ENCODE results near the gene MZF1.

The MZF1 gene

GRCh38 chr19:58571575-58571947, 1.6 kb downstream of the MZF1 start:
- Histone ChIP-seq H3F3A (ENCODE audit: insufficient read depth) (peaks cover 18% of the 10 kb centered on the region), H3K27me3 (ENCODE audit: low read length) (no peaks in the 10 kb centered on the region), H3K79me2 (ENCODE audit: insufficient read depth, low read length) (no peaks in the 10 kb centered on the region), H3K4me2 (ENCODE audit: low read depth, low read length, poor library complexity, severe bottlenecking) (no peak overlapping the region), H3K9me3 (ENCODE audit: insufficient read depth, low read length) (no peaks in the 10 kb centered on the region), H3K9me2 (replicated peaks; ENCODE audit: insufficient read depth, low read length) (no peaks in the 10 kb centered on the region), H3K36me3 (ENCODE audit: low read length) (no peaks in the 10 kb centered on the region), H4K20me1 (ENCODE audit: low read depth, low read length) (no peaks in the 10 kb centered on the region), H3K4me3 (ENCODE audit: insufficient read depth, low read length, poor library complexity, severe bottlenecking) (no peak overlapping the region), H3K27ac (ENCODE audit: low read depth, low read length) (no peak overlapping the region), H3K9ac (ENCODE audit: low read length) (peak overlapping the region; percentile 68; the same call in 1 of the 2 replicates), H2AFZ (ENCODE audit: low read depth, low read length, severe bottlenecking) (no peak overlapping the region)
- TF ChIP-seq CTCF (IDR thresholded peaks at IDR 0.05; ENCODE audit: insufficient read depth, low read length, poor library complexity, severe bottlenecking) (no peak), EZH2phosphoT487 (conservative IDR thresholded peaks at IDR 0.05; ENCODE audit: low read length) (no peak)

DNA sequence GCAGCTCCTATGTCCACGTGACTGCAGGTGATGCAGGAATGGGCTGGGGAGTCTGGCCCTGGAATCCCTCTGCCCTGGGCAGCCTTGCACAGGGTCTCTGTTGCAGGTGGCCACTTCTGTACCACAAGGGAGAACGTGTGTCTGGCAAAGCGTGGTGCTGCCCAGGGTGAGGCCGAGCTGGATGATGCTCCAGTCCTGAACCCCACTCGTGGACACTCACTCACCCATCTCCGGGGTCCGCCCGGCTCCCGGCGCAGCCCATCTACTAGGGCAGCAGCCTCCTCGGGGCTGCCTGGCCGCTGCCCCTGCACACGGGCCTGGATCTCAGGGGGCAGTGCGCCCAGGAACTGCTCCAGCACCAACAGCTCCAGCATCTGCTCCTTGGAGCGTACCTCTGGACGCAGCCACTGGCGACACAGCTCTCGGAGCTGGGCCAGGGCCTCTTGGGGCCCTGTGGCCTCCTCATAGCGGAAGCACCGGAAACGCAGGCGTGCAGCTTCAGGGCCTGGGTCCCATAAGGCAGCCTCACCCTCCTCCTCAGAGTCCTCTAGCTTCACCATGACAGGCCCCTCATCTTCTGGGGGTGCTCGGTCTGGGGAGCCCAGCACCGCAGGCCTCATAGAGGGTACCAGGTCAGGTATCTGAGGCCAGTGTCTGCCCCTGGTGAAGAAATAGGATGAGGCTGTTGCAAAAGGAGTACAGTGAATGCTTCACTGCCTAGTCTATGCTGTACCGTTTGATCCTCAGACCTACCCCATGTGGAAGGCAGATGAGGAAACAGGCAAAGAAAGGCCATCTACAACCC, 2.2 kb downstream of the MZF1 start:
- no peak overlapping the region for H3K9ac ChIP-seq (ENCODE audit: low read length)
- no peak for TF ChIP-seq CTCF (IDR thresholded peaks at IDR 0.05; ENCODE audit: insufficient read depth, low read length, poor library complexity, severe bottlenecking)
- TF ChIP-seq EZH2phosphoT487 (conservative IDR thresholded peaks at IDR 0.05; ENCODE audit: low read length): no peak
- no peak overlapping the region for H2AFZ ChIP-seq (ENCODE audit: low read depth, low read length, severe bottlenecking)
- peaks cover 18% of the 10 kb centered on the region for H3F3A ChIP-seq (ENCODE audit: insufficient read depth)
- no peak overlapping the region for H3K4me3 ChIP-seq (ENCODE audit: insufficient read depth, low read length, poor library complexity, severe bottlenecking)
- no peaks in the 10 kb centered on the region for H3K79me2 ChIP-seq (ENCODE audit: insufficient read depth, low read length)
- H3K9me2 ChIP-seq (replicated peaks; ENCODE audit: insufficient read depth, low read length): no peaks in the 10 kb centered on the region
- no peaks in the 10 kb centered on the region for H3K27me3 ChIP-seq (ENCODE audit: low read length)
- H3K9me3 ChIP-seq (ENCODE audit: insufficient read depth, low read length): no peaks in the 10 kb centered on the region
- no peaks in the 10 kb centered on the region for H3K36me3 ChIP-seq (ENCODE audit: low read length)
- no peak overlapping the region for H3K27ac ChIP-seq (ENCODE audit: low read depth, low read length)
- H3K4me2 ChIP-seq (ENCODE audit: low read depth, low read length, poor library complexity, severe bottlenecking): no peak overlapping the region
- no peaks in the 10 kb centered on the region for H4K20me1 ChIP-seq (ENCODE audit: low read depth, low read length)

DNA sequence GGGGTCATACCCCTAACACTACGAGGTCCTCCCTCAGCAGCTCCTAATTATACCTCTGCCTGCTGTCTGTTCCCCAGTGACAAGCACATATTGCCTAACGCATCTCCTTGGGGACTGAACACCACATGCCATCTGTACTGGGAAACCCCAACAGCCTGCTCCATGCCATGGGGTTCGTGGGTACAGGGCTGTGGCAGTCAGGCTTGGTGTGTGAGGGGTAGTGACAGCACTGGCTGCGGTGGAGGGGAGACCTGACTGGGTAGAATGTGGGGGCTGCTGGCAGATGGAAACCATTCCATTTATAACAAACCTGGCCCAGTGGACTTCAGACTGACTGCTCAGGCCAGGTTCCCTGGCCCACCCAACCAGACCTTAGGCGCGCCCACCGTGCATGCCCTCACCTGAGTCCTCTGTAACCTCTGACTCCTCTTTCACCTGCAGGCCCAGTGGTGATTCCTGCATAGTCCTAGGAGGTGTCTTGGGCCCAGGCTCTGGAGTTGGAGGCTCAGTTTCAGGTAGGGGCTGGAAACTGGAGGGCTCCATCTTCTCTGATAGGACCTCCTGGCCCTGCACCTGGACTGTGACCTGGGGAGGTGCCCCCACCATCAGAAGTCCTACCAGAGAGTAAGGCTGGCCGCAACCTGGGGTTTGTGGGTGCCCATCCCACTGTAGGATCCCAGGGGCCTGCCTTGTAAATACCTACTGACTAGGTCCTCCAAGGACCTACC, 3.0 kb downstream of the MZF1 start:
- TF ChIP-seq EZH2phosphoT487 (conservative IDR thresholded peaks at IDR 0.05; ENCODE audit: low read length): no peak
- no peak for TF ChIP-seq CTCF (IDR thresholded peaks at IDR 0.05; ENCODE audit: insufficient read depth, low read length, poor library complexity, severe bottlenecking)
- Histone ChIP-seq H2AFZ (ENCODE audit: low read depth, low read length, severe bottlenecking) (no peak overlapping the region), H3K27ac (ENCODE audit: low read depth, low read length) (no peak overlapping the region), H3K9me3 (ENCODE audit: insufficient read depth, low read length) (no peaks in the 10 kb centered on the region), H4K20me1 (ENCODE audit: low read depth, low read length) (no peaks in the 10 kb centered on the region), H3F3A (ENCODE audit: insufficient read depth) (peaks cover 18% of the 10 kb centered on the region), H3K9me2 (replicated peaks; ENCODE audit: insufficient read depth, low read length) (no peaks in the 10 kb centered on the region), H3K36me3 (ENCODE audit: low read length) (no peaks in the 10 kb centered on the region), H3K4me2 (ENCODE audit: low read depth, low read length, poor library complexity, severe bottlenecking) (no peak overlapping the region), H3K9ac (ENCODE audit: low read length) (no peak overlapping the region), H3K4me3 (ENCODE audit: insufficient read depth, low read length, poor library complexity, severe bottlenecking) (no peak overlapping the region), H3K79me2 (ENCODE audit: insufficient read depth, low read length) (no peaks in the 10 kb centered on the region), H3K27me3 (ENCODE audit: low read length) (no peaks in the 10 kb centered on the region)
